ENCODE data around the gene CEP68. TPM values are rescaled to one million over a fixed set of nuclear protein-coding genes. Genes with fewer than 3 reads are reported as not detected.

The CEP68 gene
- total RNA-seq, 1 donor from 2014 or later, result 17.9 TPM

DNA sequence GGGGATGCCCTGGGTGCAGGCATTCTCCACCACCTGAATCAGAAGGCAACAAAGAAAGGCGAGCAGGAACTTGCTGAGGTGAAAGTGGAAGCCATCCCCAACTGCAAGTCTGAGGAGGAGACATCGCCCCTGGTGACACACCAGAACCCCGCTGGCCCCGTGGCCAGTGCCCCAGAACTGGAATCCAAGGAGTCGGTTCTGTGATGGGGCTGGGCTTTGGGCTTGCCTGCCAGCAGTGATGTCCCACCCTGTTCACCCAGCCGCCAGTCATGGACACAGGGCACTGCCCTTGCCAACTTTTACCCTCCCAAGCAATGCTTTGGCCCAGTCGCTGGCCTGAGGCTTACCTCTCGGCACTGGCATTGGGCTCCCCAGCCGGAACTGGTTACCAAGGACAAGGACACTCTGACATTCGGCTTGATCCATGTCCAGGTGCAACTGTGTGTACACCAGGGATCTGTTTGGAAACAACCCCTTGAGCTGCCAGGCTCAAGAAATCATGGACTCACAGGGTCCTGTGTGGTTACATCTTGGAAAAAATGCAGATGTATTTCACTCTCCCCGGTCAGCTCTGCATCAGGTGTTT is 35.2 kb upstream of the CEP68 start:
- peaks cover 51% of the 10 kb centered on the region for H3K4me1 Mint-ChIP-seq
- ATAC-seq (ENCODE audit: low read depth) (no peak), DNase-seq (no peak)
- no peaks in the 10 kb centered on the region for H3K27me3 Mint-ChIP-seq
- TF ChIP-seq, protein P1, sequence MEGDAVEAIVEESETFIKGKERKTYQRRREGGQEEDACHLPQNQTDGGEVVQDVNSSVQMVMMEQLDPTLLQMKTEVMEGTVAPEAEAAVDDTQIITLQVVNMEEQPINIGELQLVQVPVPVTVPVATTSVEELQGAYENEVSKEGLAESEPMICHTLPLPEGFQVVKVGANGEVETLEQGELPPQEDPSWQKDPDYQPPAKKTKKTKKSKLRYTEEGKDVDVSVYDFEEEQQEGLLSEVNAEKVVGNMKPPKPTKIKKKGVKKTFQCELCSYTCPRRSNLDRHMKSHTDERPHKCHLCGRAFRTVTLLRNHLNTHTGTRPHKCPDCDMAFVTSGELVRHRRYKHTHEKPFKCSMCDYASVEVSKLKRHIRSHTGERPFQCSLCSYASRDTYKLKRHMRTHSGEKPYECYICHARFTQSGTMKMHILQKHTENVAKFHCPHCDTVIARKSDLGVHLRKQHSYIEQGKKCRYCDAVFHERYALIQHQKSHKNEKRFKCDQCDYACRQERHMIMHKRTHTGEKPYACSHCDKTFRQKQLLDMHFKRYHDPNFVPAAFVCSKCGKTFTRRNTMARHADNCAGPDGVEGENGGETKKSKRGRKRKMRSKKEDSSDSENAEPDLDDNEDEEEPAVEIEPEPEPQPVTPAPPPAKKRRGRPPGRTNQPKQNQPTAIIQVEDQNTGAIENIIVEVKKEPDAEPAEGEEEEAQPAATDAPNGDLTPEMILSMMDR (IDR thresholded peaks at IDR 0.05), result no peak
- no peaks in the 10 kb centered on the region for H3K9me3 Mint-ChIP-seq
- H3K4me3 Mint-ChIP-seq, result no peak overlapping the region
- intact Hi-C loops (cut with micrococcal nuclease), result no loop called here
- ChIA-PET CTCF (no interaction called here), POLR2A (interaction anchor here (1.5 kb wide), 1 partner anchor 103 kb away, joined by 3 read pairs; no protein-coding TSS in a partner anchor)
- peaks cover 75% of the 10 kb centered on the region for H3K36me3 Mint-ChIP-seq (ENCODE audit: low read depth)
- no peak overlapping the region for H3K27ac Mint-ChIP-seq

DNA sequence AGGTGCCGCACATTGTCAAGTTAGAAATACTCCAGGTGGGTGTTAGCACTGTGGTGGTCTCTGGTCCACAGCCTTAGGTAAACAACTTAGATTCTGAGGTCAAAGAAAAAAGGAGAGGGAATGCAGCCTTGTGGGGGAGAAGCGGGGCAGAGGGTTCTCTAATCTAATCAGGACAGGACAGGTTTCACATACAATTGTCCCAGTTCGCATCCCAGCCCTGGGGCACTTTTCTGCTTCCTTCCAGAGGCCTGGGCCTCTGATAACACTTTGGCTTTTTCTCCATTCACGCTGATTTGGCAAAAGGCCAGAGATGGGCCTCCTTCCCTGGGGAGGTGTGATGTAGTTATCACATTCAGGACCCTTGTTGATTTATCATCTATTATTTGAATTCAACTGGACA is 34.5 kb upstream of the CEP68 start:
- POLR2A ChIA-PET, result interaction anchor here (1.5 kb wide), 1 partner anchor 104 kb away, joined by 3 read pairs; no protein-coding TSS in a partner anchor

GRCh38 chr2:65022189-65022588 is 34.0 kb upstream of the CEP68 start:
- no peak for ATAC-seq (ENCODE audit: low read depth)
- Mint-ChIP-seq H3K4me1 (peaks cover 53% of the 10 kb centered on the region), H3K9me3 (no peaks in the 10 kb centered on the region), H3K36me3 (ENCODE audit: low read depth) (peaks cover 66% of the 10 kb centered on the region), H3K27ac (no peak overlapping the region), H3K27me3 (no peaks in the 10 kb centered on the region), H3K4me3 (no peak overlapping the region)
- CTCF ChIA-PET, result no interaction called here
- no peak for DNase-seq
- intact Hi-C loops (cut with micrococcal nuclease), result no loop called here
- POLR2A ChIA-PET, result interaction anchor here (0.5 to 1.5 kb wide), 2 partner anchors 31 to 104 kb away, joined by 3 read pairs; no protein-coding TSS in a partner anchor
- TF ChIP-seq, protein P1 (IDR thresholded peaks at IDR 0.05), result no peak

More for the DNA sequence above, 34.5 kb upstream of the CEP68 start:
- intact Hi-C loops (cut with micrococcal nuclease), result no loop called here
- TF ChIP-seq, protein P1 (IDR thresholded peaks at IDR 0.05), result no peak
- no peaks in the 10 kb centered on the region for H3K9me3 Mint-ChIP-seq
- ATAC-seq (ENCODE audit: low read depth) (no peak), DNase-seq (no peak)
- CTCF ChIA-PET, result no interaction called here
- H3K36me3 Mint-ChIP-seq (ENCODE audit: low read depth), result peaks cover 68% of the 10 kb centered on the region
- no peak overlapping the region for H3K27ac Mint-ChIP-seq
- no peak overlapping the region for H3K4me3 Mint-ChIP-seq
- H3K27me3 Mint-ChIP-seq, result no peaks in the 10 kb centered on the region
- peaks cover 53% of the 10 kb centered on the region for H3K4me1 Mint-ChIP-seq

- CTCF ChIA-PET, result interaction anchor here (1.4 kb wide), 1 partner anchor 106 kb away, joined by 4 read pairs; no protein-coding TSS in a partner anchor
- no peak overlapping the region for H3K27ac Mint-ChIP-seq
Measured at GRCh38 chr2:65023742-65024141, 32.5 kb upstream of the CEP68 start.

More at GRCh38 chr2:65023742-65024141, 32.5 kb upstream of the CEP68 start:
- ATAC-seq (ENCODE audit: low read depth) (no peak), DNase-seq (no peak)
- TF ChIP-seq, protein P1 (IDR thresholded peaks at IDR 0.05), result no peak
- intact Hi-C loops (cut with micrococcal nuclease), result no loop called here
- peaks cover 53% of the 10 kb centered on the region for H3K4me1 Mint-ChIP-seq
- H3K36me3 Mint-ChIP-seq (ENCODE audit: low read depth), result peaks cover 53% of the 10 kb centered on the region
- no peaks in the 10 kb centered on the region for H3K27me3 Mint-ChIP-seq
- no peak overlapping the region for H3K4me3 Mint-ChIP-seq
- POLR2A ChIA-PET, result interaction anchor here (0.8 to 1.8 kb wide), 5 partner anchors 9 to 106 kb away, joined by 3 to 7 read pairs (median 5); partner anchors contain the start of gene SLC1A4
- H3K9me3 Mint-ChIP-seq, result no peaks in the 10 kb centered on the region

Data from activated B cell treated with CpG ODN at 0.5 μM for 24 hours (primary cell).